Mucosa of rectum (tissue), 2 donors: ENCODE measurements around the gene CLEC20A.

ENCODE experiments used
- H3K27ac ChIP-seq, 2 donors: one replicate each; pipeline ENCODE4 v1.7.0; 2013; ENCODE audit warnings: inconsistent platforms in 2 of 2, low read depth in 2 of 2, low read length in 2 of 2
- H3K27me3 ChIP-seq, 2 donors: one replicate each; pipeline ENCODE4 v1.7.0; 2013; ENCODE audit warnings: low read length in 2 of 2; ENCODE audit not compliant: control insufficient read depth in 2 of 2, insufficient read depth in 2 of 2
- H3K36me3 ChIP-seq, 2 donors: one replicate each; pipeline ENCODE4 v1.7.0; 2013; ENCODE audit warnings: low read length in 2 of 2; ENCODE audit not compliant: control insufficient read depth in 2 of 2, insufficient read depth in 2 of 2
- H3K4me1 ChIP-seq, 2 donors: one replicate each; pipeline ENCODE4 v1.7.0; 2013; ENCODE audit warnings: low read length in 2 of 2, mild to moderate bottlenecking in 1 of 2; ENCODE audit not compliant: control insufficient read depth in 2 of 2, insufficient read depth in 2 of 2
- H3K4me3 ChIP-seq, 2 donors: one replicate each; pipeline ENCODE4 v1.7.0; 2013; ENCODE audit warnings: low read length in 2 of 2
- H3K9ac ChIP-seq, 2 donors: one replicate each; pipeline ENCODE4 v1.7.0; 2013; ENCODE audit warnings: low read length in 2 of 2, low read depth in 1 of 2, mild to moderate bottlenecking in 1 of 2
- H3K9me3 ChIP-seq, 2 donors: one replicate each; pipeline ENCODE4 v1.7.0; 2013; ENCODE audit warnings: low read length in 2 of 2; ENCODE audit not compliant: control insufficient read depth in 2 of 2
- donor health status: healthy.
- donor health status: Normal muscosa, but diverticular disease.

Gene CLEC20A

DNA sequence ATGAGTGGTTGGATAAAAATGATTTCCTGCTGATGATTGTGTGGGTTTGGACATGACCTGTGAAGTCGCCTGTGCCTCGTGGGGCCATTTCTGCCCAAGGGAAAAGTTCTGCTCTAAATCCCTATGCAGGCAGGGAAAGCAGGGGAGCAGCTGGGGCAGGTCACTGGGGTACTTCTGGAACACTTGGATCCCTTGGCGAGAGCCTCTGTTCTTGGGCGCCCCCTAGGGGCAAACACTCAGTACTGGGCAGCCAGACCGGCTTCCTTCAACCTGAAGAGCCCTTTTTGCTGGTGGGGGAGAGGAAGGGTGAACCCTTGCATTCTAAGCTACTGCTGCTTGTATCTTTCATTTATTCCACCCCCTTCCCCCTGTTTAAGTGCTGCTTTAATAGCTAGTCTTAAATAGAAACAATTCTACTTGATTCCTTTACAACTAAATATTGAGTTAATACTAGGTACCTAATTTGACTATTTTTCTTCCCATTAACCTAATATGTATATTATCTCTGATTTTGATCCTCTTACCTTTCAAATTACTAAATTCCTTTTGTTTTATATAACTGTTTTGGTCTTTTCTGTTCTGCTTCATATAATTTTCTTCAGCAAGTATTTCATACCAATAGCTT lies 5.1 kb upstream of the CLEC20A start:
- Histone ChIP-seq H3K9ac (no peak overlapping the region), H3K36me3 (no peaks in the 10 kb centered on the region), H3K4me1 (no peaks in the 10 kb centered on the region), H3K27ac (no peak overlapping the region), H3K27me3 (no peaks in the 10 kb centered on the region), H3K4me3 (no peak overlapping the region), H3K9me3 (no peaks in the 10 kb centered on the region)

DNA sequence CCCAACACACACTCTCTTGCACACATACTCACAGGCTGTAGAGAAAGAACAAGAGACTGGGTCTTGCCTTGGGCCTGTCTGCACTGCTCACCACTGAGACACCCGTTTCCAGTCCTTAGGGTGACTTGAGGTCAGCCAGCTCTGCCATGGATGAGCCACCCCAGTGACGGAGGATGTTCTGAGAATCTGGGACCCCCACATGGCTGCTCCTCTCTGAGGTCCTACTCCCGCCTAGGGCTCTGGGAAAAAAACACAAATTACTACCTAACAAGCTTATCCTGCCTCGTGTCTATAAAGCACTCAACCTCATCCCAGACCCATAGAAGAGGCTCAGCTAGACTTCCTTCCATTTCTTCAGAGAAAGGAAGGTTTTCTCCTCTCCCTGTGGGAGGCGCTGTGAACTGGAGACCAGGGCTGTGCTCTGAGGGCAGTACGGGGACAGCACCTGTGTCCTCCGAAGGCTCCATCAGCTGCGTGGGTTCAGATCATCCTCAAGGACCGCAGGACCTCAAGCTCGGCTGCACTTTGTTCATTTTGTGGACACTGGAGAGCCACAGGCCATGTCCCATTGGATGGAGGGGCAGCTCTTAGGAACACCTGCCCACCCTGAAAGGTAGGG lies 4.3 kb upstream of the CLEC20A start:
- Histone ChIP-seq H3K4me1 (no peaks in the 10 kb centered on the region), H3K4me3 (no peak overlapping the region), H3K36me3 (no peaks in the 10 kb centered on the region), H3K9ac (no peak overlapping the region), H3K27me3 (no peaks in the 10 kb centered on the region), H3K9me3 (no peaks in the 10 kb centered on the region), H3K27ac (no peak overlapping the region)

DNA sequence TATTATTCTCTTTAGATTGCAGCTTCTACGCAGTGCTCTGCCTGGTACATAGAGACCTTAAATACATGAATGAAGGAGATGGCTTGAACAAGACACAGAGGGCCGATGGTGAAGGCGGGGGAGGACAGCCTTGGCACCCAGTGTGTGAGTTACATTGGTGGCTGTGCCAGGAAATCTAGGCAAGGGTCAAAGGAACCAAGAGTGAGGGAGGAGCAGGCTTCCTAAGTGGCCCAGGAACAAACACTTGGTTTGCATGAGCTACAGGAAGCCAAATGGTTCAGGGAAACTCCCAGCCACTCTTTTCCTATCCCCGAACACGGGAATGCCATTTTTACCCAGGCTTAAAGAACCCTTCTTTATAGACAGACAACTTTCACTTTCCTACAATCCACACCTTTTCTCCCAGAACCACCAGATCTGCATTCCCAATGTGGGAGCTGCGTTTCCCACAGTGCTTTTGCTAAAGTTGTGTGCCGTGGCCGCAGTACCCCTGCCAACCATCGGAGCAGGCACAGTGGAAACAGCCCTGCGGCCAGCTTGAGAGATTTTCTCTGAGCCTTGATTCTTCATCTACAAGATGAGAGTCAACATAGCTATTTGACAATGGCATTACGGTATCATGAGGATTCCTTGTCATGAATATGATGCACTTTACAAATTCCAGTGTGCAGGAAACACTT lies 3.5 kb upstream of the CLEC20A start:
- Histone ChIP-seq H3K4me3 (no peak overlapping the region), H3K36me3 (no peaks in the 10 kb centered on the region), H3K27ac (no peak overlapping the region), H3K27me3 (no peaks in the 10 kb centered on the region), H3K9ac (no peak overlapping the region), H3K4me1 (no peaks in the 10 kb centered on the region), H3K9me3 (no peaks in the 10 kb centered on the region)

DNA sequence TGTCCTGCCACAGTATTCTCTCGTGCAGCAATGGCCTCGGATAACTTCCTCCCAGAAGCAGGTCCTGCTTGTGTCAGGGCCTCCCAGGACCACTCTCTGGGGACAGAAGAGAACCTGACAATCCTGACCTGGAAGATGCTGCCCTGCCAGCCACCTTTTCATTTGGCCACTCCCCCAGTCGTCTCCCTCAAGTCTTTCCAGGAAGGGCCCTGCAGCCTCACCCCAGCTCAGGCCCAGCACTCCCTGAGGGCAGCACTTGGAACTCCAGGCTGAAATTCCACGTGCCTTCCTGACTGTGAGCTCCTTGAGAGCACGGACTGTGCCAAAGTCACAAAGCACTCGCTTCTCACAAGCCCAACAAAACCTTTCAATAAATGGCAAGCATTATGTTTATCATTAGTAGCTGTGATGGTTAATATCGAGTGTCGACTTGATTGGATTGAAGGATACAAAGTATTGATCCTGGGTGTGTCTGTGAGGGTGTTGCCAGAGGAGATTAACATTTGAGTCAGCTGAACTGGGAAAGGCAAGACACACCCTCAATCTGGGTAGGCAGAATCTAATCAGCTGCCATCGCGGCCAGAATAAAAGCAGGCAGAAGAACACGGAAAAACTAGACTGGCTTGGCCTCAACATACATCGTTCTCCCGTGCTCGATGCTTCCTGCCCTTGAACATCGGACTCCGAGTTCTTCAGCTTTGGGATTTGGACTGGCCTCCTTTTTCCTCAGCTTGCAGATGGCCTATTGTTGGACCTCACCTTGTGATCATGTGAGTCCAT lies 2.3 kb upstream of the CLEC20A start:
- no peak overlapping the region for H3K9ac ChIP-seq
- no peaks in the 10 kb centered on the region for H3K4me1 ChIP-seq
- H3K27me3 ChIP-seq = no peaks in the 10 kb centered on the region
- no peaks in the 10 kb centered on the region for H3K36me3 ChIP-seq
- no peak overlapping the region for H3K27ac ChIP-seq
- H3K4me3 ChIP-seq = no peak overlapping the region
- no peaks in the 10 kb centered on the region for H3K9me3 ChIP-seq

DNA sequence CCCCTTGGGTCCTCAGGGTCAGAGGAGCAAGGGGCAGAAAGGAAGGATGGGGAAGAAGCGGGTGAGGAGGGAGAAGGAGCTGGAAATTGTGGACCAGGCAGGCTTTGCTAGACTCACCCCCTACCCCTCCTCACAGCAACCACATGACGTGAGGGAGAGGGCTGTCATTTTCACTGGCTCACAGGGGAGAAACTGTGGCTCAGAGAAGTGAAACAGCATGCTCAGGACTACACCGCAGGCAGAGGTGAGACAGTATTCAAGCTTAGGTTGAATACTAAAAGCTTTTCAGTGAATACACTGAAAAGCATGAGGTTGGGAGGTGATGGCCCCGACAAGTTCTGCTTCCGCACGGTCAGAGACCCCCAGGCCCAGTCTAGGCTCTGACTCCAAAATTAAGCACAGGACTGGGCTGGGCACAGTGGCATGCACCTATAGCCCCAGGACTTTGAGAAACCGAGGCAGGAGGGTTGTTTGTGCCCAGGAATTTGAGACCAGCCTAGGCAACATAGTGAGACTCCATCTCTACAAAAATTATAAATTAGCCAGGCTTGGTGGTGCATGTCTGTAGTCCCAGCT lies 1.2 kb upstream of the CLEC20A start:
- Histone ChIP-seq H3K4me3 (no peak overlapping the region), H3K27me3 (no peaks in the 10 kb centered on the region), H3K27ac (no peak overlapping the region), H3K9ac (no peak overlapping the region), H3K4me1 (no peaks in the 10 kb centered on the region), H3K9me3 (no peaks in the 10 kb centered on the region), H3K36me3 (no peaks in the 10 kb centered on the region)

DNA sequence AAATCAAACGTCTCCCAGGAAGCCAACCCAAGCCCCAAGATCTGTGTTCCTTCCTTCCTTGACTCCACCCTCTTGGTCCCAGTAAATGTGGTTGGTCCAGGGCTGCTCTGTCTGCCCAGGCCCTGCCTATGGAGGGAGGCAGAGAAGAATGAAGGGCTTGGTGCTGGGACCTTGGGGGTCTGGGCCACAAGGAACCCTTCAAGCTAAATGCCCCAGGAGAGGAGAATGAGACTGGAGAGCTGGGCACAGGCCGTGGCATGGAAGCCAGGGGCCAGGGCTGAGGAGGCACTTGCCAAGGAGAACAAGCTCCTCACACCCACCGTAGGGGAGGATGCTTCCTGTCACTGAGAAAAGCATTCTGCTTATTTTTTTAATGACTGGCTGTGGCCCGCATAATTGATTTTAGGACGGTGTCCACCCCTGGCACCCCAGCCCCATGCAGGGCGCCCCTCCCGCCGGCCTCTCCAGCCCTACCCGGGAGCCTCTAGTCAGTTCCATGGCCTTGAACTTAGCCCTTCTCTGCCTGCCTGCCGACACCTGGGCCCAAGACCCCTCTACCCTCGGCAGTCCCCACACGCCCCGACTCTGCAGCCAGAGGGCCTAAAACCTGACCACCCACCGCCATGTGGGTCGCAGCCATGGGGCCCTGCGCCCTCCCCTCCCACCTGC lies 889 bp downstream of the CLEC20A start:
- H3K4me3 ChIP-seq = no peak overlapping the region
- H3K27ac ChIP-seq = no peak overlapping the region
- H3K9me3 ChIP-seq = no peaks in the 10 kb centered on the region
- H3K36me3 ChIP-seq = no peaks in the 10 kb centered on the region
- H3K9ac ChIP-seq = no peak overlapping the region
- H3K4me1 ChIP-seq = no peaks in the 10 kb centered on the region
- no peaks in the 10 kb centered on the region for H3K27me3 ChIP-seq

DNA sequence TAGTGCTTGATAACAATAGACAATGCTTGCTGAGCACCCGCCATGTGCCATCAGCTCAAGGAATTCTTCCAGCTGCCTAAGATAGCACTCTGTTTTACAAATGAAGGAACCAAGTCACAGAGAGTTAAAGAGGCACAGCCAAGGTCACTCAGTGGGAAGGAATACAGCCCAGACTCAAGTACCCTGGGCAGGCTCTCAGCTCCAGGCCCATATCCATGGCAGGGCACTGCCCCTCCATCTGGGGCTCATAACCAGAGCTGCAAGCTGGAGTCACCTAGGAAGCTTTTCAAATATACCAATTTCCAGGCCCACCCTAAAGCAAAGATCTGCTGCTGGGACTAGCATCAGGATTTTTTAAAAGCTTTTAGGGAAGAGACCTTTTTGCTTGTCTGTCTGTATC lies 1.6 kb downstream of the CLEC20A start:
- no peaks in the 10 kb centered on the region for H3K27me3 ChIP-seq
- H3K36me3 ChIP-seq = no peaks in the 10 kb centered on the region
- no peaks in the 10 kb centered on the region for H3K9me3 ChIP-seq
- no peaks in the 10 kb centered on the region for H3K4me1 ChIP-seq
- no peak overlapping the region for H3K4me3 ChIP-seq
- H3K9ac ChIP-seq = no peak overlapping the region
- no peak overlapping the region for H3K27ac ChIP-seq

DNA sequence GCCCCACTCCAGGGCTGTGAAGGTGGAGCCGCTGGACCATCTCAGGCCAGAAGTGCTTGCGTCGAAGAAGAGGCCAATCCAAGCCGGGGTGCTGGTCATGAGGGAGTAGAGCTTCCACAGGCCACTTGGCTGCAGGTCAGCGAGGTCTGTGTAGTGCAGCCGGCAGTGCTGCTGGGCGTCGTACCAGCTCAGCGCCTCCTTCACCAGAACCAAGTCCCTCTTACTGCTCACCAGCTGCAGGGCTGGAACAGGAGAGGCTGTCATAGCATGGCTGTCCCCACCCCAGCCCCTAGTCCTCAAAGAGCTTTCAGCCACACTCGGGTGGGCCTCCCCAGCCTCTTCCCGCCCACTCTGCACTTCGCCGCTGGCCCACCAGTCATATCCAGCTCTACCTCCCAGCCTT lies 2.2 kb downstream of the CLEC20A start:
- Histone ChIP-seq H3K9me3 (no peaks in the 10 kb centered on the region), H3K4me3 (no peak overlapping the region), H3K36me3 (no peaks in the 10 kb centered on the region)

DNA sequence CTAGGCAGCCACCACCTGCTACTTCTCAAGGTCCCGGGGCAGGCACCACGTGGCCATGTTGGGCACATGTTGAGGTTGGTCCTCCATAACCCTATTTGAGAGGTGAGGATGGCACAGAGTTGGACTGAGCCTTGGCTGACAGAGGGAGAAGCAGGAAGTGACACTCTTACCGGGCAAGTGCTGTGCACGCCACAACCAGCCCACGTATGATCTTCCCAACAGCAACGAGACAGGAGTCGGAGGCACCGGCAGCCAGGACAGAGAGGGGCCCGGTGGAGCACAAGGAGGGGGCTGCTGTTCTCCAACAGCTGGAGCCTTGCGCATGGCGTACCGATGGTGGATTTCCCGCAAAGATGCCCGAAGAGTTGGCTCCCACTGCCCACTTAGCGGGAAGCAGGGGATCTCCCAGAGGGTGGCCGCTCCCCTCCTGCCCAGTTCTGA lies 3.4 kb downstream of the CLEC20A start:
- Histone ChIP-seq H3K9me3 (no peaks in the 10 kb centered on the region), H3K4me1 (no peaks in the 10 kb centered on the region), H3K9ac (no peak overlapping the region), H3K36me3 (no peaks in the 10 kb centered on the region), H3K4me3 (no peak overlapping the region), H3K27ac (no peak overlapping the region), H3K27me3 (no peaks in the 10 kb centered on the region)

More for the DNA sequence above, 2.2 kb downstream of the CLEC20A start:
- Histone ChIP-seq H3K9ac (no peak overlapping the region), H3K4me1 (no peaks in the 10 kb centered on the region), H3K27ac (no peak overlapping the region), H3K27me3 (no peaks in the 10 kb centered on the region)
